ENCODE results near the gene ZNF785. TPM values are rescaled to one million over a fixed set of nuclear protein-coding genes. Genes with fewer than 3 reads are reported as not detected.

ZNF785 gene
- total and polyA plus RNA-seq, 2 of the 13 experiments (the other 11 are each of a cell fraction or from before 2014, with no cell fraction given), result 0.01 TPM; not detected in 1

DNA sequence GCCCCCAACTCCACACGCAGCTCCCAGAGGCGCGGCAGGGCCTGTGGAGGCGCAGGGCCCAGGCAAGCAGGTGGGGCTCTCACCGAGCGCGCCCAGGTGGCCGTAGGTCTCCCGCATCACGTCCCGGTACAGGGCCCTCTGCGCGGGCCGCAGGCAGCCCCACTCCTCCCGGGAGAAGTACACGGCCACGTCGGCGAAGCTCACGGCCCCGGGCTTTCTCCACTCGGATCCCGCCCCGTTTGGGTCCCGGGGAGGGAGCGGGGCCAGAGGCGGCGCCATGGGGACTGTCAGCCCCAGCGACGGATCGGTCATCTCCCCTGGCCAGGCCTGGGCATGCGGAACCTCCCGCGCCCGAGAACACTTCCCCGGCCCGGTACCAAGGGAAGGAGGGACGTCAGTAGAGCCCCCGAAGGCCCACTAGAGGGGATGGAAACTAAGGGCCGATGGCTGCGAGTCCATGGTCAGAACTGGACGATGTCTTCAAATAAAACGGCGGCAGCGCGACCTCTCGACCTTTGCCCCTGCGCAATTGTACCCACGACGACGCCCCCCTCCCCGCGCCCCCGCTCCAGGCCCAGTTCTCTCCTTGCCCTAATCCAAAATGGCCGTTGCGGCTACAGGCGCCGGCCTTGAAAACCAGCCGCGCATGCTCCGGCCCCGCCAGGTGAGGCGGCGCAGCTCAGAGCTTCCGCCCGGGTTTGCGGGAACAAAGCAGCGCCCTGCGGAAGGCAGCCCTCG is 51.0 kb downstream of the ZNF785 start, which contains the start of gene ZNF747 (continued):
- TF ChIP-seq MEF2D (CRISPR knock-in tag; IDR thresholded peaks at IDR 0.05), result peak; percentile 80
- 0 out of 2 replicates have a peak, but pooled peaks have one; percentile 76 for TF ChIP-seq ZNF703 (CRISPR knock-in tag; IDR thresholded peaks at IDR 0.05; ENCODE audit: borderline replicate concordance)
- no peak for TF ChIP-seq POLR2AphosphoS2 (IDR thresholded peaks at IDR 0.05; ENCODE audit: low read depth, low read length)
- peak; percentile 96 for TF ChIP-seq EED (CRISPR knock-in tag; IDR thresholded peaks at IDR 0.05)
- peak; percentile 66; the same call in 1 of the 2 replicates for TF ChIP-seq ZBTB38 (CRISPR knock-in tag; IDR thresholded peaks at IDR 0.05)
- TF ChIP-seq ZC3H13 (CRISPR knock-in tag; IDR thresholded peaks at IDR 0.05), result peak; percentile 87
- peak; percentile 9; the same call in 1 of the 2 replicates for TF ChIP-seq ZNF598 (CRISPR knock-in tag; IDR thresholded peaks at IDR 0.05; ENCODE audit: borderline replicate concordance)
- TF ChIP-seq, protein P1, sequence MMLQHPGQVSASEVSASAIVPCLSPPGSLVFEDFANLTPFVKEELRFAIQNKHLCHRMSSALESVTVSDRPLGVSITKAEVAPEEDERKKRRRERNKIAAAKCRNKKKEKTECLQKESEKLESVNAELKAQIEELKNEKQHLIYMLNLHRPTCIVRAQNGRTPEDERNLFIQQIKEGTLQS (CRISPR knock-in tag; IDR thresholded peaks at IDR 0.05), result no peak
- TF ChIP-seq ZNF343 (CRISPR knock-in tag; IDR thresholded peaks at IDR 0.05), result no peak
- TF ChIP-seq, protein P2, sequence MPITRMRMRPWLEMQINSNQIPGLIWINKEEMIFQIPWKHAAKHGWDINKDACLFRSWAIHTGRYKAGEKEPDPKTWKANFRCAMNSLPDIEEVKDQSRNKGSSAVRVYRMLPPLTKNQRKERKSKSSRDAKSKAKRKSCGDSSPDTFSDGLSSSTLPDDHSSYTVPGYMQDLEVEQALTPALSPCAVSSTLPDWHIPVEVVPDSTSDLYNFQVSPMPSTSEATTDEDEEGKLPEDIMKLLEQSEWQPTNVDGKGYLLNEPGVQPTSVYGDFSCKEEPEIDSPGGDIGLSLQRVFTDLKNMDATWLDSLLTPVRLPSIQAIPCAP (CRISPR knock-in tag; IDR thresholded peaks at IDR 0.05; ENCODE audit: low read depth), result peak; percentile 3; the same call in 1 of the 2 replicates
- TF ChIP-seq PCBP2 (optimal IDR thresholded peaks at IDR 0.05; ENCODE audit: low read depth, low read length, poor library complexity, severe bottlenecking), result no peak
- TF ChIP-seq, protein P3, sequence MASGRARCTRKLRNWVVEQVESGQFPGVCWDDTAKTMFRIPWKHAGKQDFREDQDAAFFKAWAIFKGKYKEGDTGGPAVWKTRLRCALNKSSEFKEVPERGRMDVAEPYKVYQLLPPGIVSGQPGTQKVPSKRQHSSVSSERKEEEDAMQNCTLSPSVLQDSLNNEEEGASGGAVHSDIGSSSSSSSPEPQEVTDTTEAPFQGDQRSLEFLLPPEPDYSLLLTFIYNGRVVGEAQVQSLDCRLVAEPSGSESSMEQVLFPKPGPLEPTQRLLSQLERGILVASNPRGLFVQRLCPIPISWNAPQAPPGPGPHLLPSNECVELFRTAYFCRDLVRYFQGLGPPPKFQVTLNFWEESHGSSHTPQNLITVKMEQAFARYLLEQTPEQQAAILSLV (CRISPR knock-in tag; IDR thresholded peaks at IDR 0.05; ENCODE audit: borderline replicate concordance), result peak; percentile 98
- TF ChIP-seq, protein P4, sequence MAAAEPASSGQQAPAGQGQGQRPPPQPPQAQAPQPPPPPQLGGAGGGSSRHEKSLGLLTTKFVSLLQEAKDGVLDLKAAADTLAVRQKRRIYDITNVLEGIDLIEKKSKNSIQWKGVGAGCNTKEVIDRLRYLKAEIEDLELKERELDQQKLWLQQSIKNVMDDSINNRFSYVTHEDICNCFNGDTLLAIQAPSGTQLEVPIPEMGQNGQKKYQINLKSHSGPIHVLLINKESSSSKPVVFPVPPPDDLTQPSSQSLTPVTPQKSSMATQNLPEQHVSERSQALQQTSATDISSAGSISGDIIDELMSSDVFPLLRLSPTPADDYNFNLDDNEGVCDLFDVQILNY (CRISPR knock-in tag; conservative IDR thresholded peaks at IDR 0.05), result peak; percentile 55
- TF ChIP-seq GTF3A (CRISPR knock-in tag; conservative IDR thresholded peaks at IDR 0.05), result no peak
- peak; percentile 43; the same call in 1 of the 2 replicates for TF ChIP-seq TOE1 (CRISPR knock-in tag; IDR thresholded peaks at IDR 0.05)
- TF ChIP-seq ZNF296 (CRISPR knock-in tag; conservative IDR thresholded peaks at IDR 0.05), result peak; percentile 23; the same call in 1 of the 2 replicates
- no peak for TF ChIP-seq ZNF577 (CRISPR knock-in tag; IDR thresholded peaks at IDR 0.05; ENCODE audit: borderline replicate concordance, low read depth)
- TF ChIP-seq TAF15 (IDR thresholded peaks at IDR 0.05; ENCODE audit: low read depth, low read length, poor library complexity, severe bottlenecking), result peak; percentile 11
- peak; percentile 53 for TF ChIP-seq GABPA (IDR thresholded peaks at IDR 0.05; ENCODE audit: low read depth, low read length)
- peak; percentile 93 for TF ChIP-seq GABPA (CRISPR knock-in tag; IDR thresholded peaks at IDR 0.05; ENCODE audit: low read depth)
- peak; percentile 52 for TF ChIP-seq CBX1 (IDR thresholded peaks at IDR 0.05; ENCODE audit: low read depth)
- TF ChIP-seq ZFP36L2 (CRISPR knock-in tag; IDR thresholded peaks at IDR 0.05), result no peak; the same call in 1 of the 2 replicates
- TF ChIP-seq ZNF256 (CRISPR knock-in tag; conservative IDR thresholded peaks at IDR 0.05), result no peak; the same call in 1 of the 2 replicates
- TF ChIP-seq, protein P5, sequence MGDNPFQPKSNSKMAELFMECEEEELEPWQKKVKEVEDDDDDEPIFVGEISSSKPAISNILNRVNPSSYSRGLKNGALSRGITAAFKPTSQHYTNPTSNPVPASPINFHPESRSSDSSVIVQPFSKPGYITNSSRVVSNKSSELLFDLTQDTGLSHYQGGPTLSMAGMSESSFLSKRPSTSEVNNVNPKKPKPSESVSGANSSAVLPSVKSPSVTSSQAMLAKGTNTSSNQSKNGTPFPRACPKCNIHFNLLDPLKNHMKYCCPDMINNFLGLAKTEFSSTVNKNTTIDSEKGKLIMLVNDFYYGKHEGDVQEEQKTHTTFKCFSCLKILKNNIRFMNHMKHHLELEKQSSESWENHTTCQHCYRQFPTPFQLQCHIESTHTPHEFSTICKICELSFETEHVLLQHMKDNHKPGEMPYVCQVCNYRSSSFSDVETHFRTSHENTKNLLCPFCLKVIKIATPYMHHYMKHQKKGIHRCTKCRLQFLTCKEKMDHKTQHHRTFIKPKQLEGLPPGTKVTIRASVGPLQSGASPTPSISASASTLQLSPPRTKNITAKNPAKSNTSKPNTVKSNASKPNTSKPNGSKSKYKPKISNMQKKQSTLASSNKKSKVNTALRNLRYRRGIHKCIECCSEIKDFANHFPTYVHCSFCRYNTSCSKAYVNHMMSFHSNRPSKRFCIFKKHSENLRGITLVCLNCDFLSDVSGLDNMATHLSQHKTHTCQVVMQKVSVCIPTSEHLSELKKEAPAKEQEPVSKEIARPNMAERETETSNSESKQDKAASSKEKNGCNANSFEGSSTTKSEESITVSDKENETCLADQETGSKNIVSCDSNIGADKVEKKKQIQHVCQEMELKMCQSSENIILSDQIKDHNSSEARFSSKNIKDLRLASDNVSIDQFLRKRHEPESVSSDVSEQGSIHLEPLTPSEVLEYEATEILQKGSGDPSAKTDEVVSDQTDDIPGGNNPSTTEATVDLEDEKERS (CRISPR knock-in tag; IDR thresholded peaks at IDR 0.05), result peak; percentile 92
